HEK293 (cell line): ENCODE results near the gene KIAA1755.

Experiments
- CTCF ChIA-PET: fragments of 350-600 bp; formaldehyde crosslinking; extraction: SDS; loops from one replicate; lab custom pipeline; 2021; ENCODE audit warnings: antibody characterized with exemption; lab: Yijun Ruan, JAX
- POLR2A ChIA-PET: fragments of 300-600 bp; formaldehyde crosslinking; extraction: SDS; loops from one replicate; lab custom pipeline; 2020; ENCODE audit warnings: antibody characterized with exemption, inconsistent platforms; lab: Yijun Ruan, JAX
- H3K27ac ChIP-seq: fragments of 200-500 bp; sonication (Bioruptor generic); 2 replicates; pipeline ENCODE4 v1.5.1; 2014; ENCODE audit warnings: low read depth, low read length, control low read depth, inconsistent platforms; ENCODE audit errors: extremely low read depth
- H3K36me3 ChIP-seq, 2 experiments: fragments of 200-500 bp in 1 of 2; sonication (Bioruptor generic) in 1 of 2; 1 replicate in 1 of 2; 2 replicates in 1 of 2; pipeline ENCODE4 v1.5.1; 2014 to 2017; ENCODE audit warnings: inconsistent platforms in 2 of 2, low read length in 2 of 2; ENCODE audit not compliant: control insufficient read depth in 2 of 2, insufficient read depth in 1 of 2
- H3K4me1 ChIP-seq: fragments of 200-500 bp; sonication (Bioruptor generic); 2 replicates; pipeline ENCODE4 v1.5.1; 2014; ENCODE audit warnings: mild to moderate bottlenecking, low read length, inconsistent platforms; ENCODE audit not compliant: control insufficient read depth, insufficient read depth
- H3K4me3 ChIP-seq: 2 replicates; pipeline ENCODE4 v1.5.1; 2011; ENCODE audit warnings: low read depth, mild to moderate bottlenecking, control low read depth, low read length, moderate library complexity
- H3K9me3 ChIP-seq: fragments of 200-500 bp; sonication (Bioruptor generic); 2 replicates; pipeline ENCODE4 v1.5.1; 2014; ENCODE audit warnings: low read depth, low read length, inconsistent platforms; ENCODE audit not compliant: control insufficient read depth, insufficient read depth
- BCL11B ChIP-seq: fragments of 450-650 bp; formaldehyde crosslinking; IDR thresholded peaks from 2 replicates; pipeline ENCODE4 v1.5.1; 2016; ENCODE audit warnings: low read depth, missing biosample characterization, missing genetic modification characterization
- GFI1B ChIP-seq: fragments of 450-650 bp; formaldehyde crosslinking; IDR thresholded peaks from 2 replicates; pipeline ENCODE4 v1.5.1; 2016; ENCODE audit warnings: missing biosample characterization, missing genetic modification characterization
- GLI4 ChIP-seq: fragments of 450-650 bp; formaldehyde crosslinking; IDR thresholded peaks from 2 replicates; pipeline ENCODE4 v1.5.1; 2016; ENCODE audit warnings: missing biosample characterization, missing genetic modification characterization
- GLIS1 ChIP-seq: fragments of 450-650 bp; formaldehyde crosslinking; IDR thresholded peaks from 2 replicates; pipeline ENCODE4 v1.5.1; 2016; ENCODE audit warnings: missing biosample characterization, missing genetic modification characterization
- GLIS2 ChIP-seq: fragments of 450-650 bp; formaldehyde crosslinking; IDR thresholded peaks from 2 replicates; pipeline ENCODE4 v1.5.1; 2016; ENCODE audit warnings: missing biosample characterization, missing genetic modification characterization
- KLF16 ChIP-seq: fragments of 450-650 bp; formaldehyde crosslinking; IDR thresholded peaks from 2 replicates; pipeline ENCODE4 v1.5.1; 2017; ENCODE audit warnings: missing biosample characterization, missing genetic modification characterization
- SP3 ChIP-seq: fragments of 450-650 bp; formaldehyde crosslinking; IDR thresholded peaks from 2 replicates; pipeline ENCODE4 v1.5.1; 2016; ENCODE audit warnings: missing biosample characterization, missing genetic modification characterization
- YY1 ChIP-seq: fragments of 450-650 bp; formaldehyde crosslinking; IDR thresholded peaks from 2 replicates; pipeline ENCODE4 v1.5.1; 2018; ENCODE audit warnings: missing biosample characterization, missing genetic modification characterization
- ZBTB21 ChIP-seq: fragments of 450-650 bp; formaldehyde crosslinking; IDR thresholded peaks from 2 replicates; pipeline ENCODE4 v1.5.1; 2017; ENCODE audit warnings: missing biosample characterization, missing genetic modification characterization
- ZBTB6 ChIP-seq: fragments of 450-650 bp; formaldehyde crosslinking; IDR thresholded peaks from 2 replicates; pipeline ENCODE4 v1.5.1; 2017; ENCODE audit warnings: missing biosample characterization, missing genetic modification characterization
- ZNF138 ChIP-seq: fragments of 450-650 bp; formaldehyde crosslinking; IDR thresholded peaks from 2 replicates; pipeline ENCODE4 v1.5.1; 2016; ENCODE audit warnings: missing biosample characterization, missing genetic modification characterization, borderline replicate concordance
- ZNF140 ChIP-seq: fragments of 450-650 bp; formaldehyde crosslinking; IDR thresholded peaks from 2 replicates; pipeline ENCODE4 v1.5.1; 2016; ENCODE audit warnings: missing biosample characterization, missing genetic modification characterization
- ZNF155 ChIP-seq: fragments of 450-650 bp; formaldehyde crosslinking; IDR thresholded peaks from 2 replicates; pipeline ENCODE4 v1.5.1; 2016; ENCODE audit warnings: missing biosample characterization, missing genetic modification characterization
- ZNF214 ChIP-seq: fragments of 450-650 bp; formaldehyde crosslinking; IDR thresholded peaks from 2 replicates; pipeline ENCODE4 v1.5.1; 2017; ENCODE audit warnings: missing biosample characterization, mild to moderate bottlenecking, missing genetic modification characterization, borderline replicate concordance
- ZNF37A ChIP-seq: fragments of 450-650 bp; IDR thresholded peaks from 2 replicates; pipeline ENCODE4 v1.5.1; 2018; ENCODE audit warnings: missing biosample characterization, missing genetic modification characterization
- ZNF423 ChIP-seq: fragments of 450-650 bp; formaldehyde crosslinking; IDR thresholded peaks from 2 replicates; pipeline ENCODE4 v1.5.1; 2016; ENCODE audit warnings: missing biosample characterization, missing genetic modification characterization
- ZNF510 ChIP-seq: fragments of 450-650 bp; formaldehyde crosslinking; IDR thresholded peaks from 2 replicates; pipeline ENCODE4 v1.5.1; 2018; ENCODE audit warnings: mild to moderate bottlenecking, missing genetic modification characterization, missing biosample characterization; ENCODE audit not compliant: insufficient replicate concordance
- ZNF529 ChIP-seq: fragments of 450-650 bp; formaldehyde crosslinking; IDR thresholded peaks from 2 replicates; pipeline ENCODE4 v1.5.1; 2017; ENCODE audit warnings: missing genetic modification characterization, missing biosample characterization; ENCODE audit not compliant: insufficient replicate concordance
- ZNF549 ChIP-seq: fragments of 450-650 bp; IDR thresholded peaks from 2 replicates; pipeline ENCODE4 v1.5.1; 2018; ENCODE audit warnings: missing biosample characterization, missing genetic modification characterization, mild to moderate bottlenecking, inconsistent platforms, moderate library complexity
- ZNF610 ChIP-seq: fragments of 450-650 bp; formaldehyde crosslinking; IDR thresholded peaks from 2 replicates; pipeline ENCODE4 v1.5.1; 2016; ENCODE audit warnings: missing biosample characterization, missing genetic modification characterization, borderline replicate concordance
- ZNF624 ChIP-seq: fragments of 450-650 bp; formaldehyde crosslinking; IDR thresholded peaks from 2 replicates; pipeline ENCODE4 v1.5.1; 2017; ENCODE audit warnings: missing biosample characterization, missing genetic modification characterization
- ZNF664 ChIP-seq: fragments of 450-650 bp; formaldehyde crosslinking; IDR thresholded peaks from 2 replicates; pipeline ENCODE4 v1.5.1; 2016; ENCODE audit warnings: missing biosample characterization, missing genetic modification characterization
- ZNF677 ChIP-seq: fragments of 450-650 bp; IDR thresholded peaks from 2 replicates; pipeline ENCODE4 v1.5.0; 2018; ENCODE audit warnings: missing biosample characterization, mild to moderate bottlenecking, missing genetic modification characterization, moderate library complexity

Gene KIAA1755

GRCh38 chr20:38214256-38215193, 46.0 kb downstream of the KIAA1755 start (continued):
- TF ChIP-seq GFI1B (tag by site-specific recombination): no peak

- no peaks in the 10 kb centered on the region for H3K36me3 ChIP-seq
- H3K4me3 ChIP-seq: no peak overlapping the region
- no peaks in the 10 kb centered on the region for H3K9me3 ChIP-seq
- no peaks in the 10 kb centered on the region for H3K4me1 ChIP-seq
- no peak for TF ChIP-seq GLIS2 (tag by site-specific recombination)
- TF ChIP-seq ZNF37A (tag by site-specific recombination): no peak
- no peak for TF ChIP-seq ZNF140 (tag by site-specific recombination)
- no peak for TF ChIP-seq ZNF549 (tag by site-specific recombination)
- TF ChIP-seq ZBTB21 (tag by site-specific recombination): no peak
- no peak for TF ChIP-seq ZNF214
- TF ChIP-seq ZBTB6: no peak
- no peak for TF ChIP-seq BCL11B (tag by site-specific recombination)
- CTCF ChIA-PET: interaction anchor here (0.5 to 1.5 kb wide), 4 partner anchors 8 to 181 kb away, joined by 3 to 9 read pairs (median 4); no protein-coding TSS in a partner anchor
- POLR2A ChIA-PET: interaction anchor here (1.1 kb wide), 1 partner anchor 104 kb away, joined by 3 read pairs; no protein-coding TSS in a partner anchor
- H3K27ac ChIP-seq: no peak overlapping the region
Observed at GRCh38 chr20:38213607-38213940, 47.0 kb downstream of the KIAA1755 start.

- no peaks in the 10 kb centered on the region for H3K9me3 ChIP-seq
- TF ChIP-seq GLI4 (tag by site-specific recombination) (no peak), GLIS1 (tag by site-specific recombination) (no peak), YY1 (no peak), ZNF529 (tag by site-specific recombination) (no peak), ZNF423 (tag by site-specific recombination) (no peak), ZNF610 (no peak)
- TF ChIP-seq, all 188 proteins: peak for 0
- Histone ChIP-seq H3K4me1 (no peaks in the 10 kb centered on the region), H3K36me3 (no peaks in the 10 kb centered on the region), H3K4me3 (no peak overlapping the region), H3K27ac (no peak overlapping the region)
- POLR2A ChIA-PET: interaction anchor here (1.1 kb wide), 1 partner anchor 103 kb away, joined by 3 read pairs; no protein-coding TSS in a partner anchor
- CTCF ChIA-PET: interaction anchor here (0.5 to 1.5 kb wide), 4 partner anchors 9 to 158 kb away, joined by 3 to 9 read pairs (median 4); no protein-coding TSS in a partner anchor
Observed at GRCh38 chr20:38212806-38213606, 47.5 kb downstream of the KIAA1755 start.

- no peaks in the 10 kb centered on the region for H3K4me1 ChIP-seq
- CTCF ChIA-PET: interaction anchor here (0.8 to 3.5 kb wide), 3 partner anchors 9 to 154 kb away, joined by 3 to 25 read pairs (median 6); no protein-coding TSS in a partner anchor
- H3K36me3 ChIP-seq: no peaks in the 10 kb centered on the region
- no peak overlapping the region for H3K27ac ChIP-seq
- H3K4me3 ChIP-seq: no peak overlapping the region
- TF ChIP-seq KLF16 (no peak), ZNF155 (tag by site-specific recombination) (no peak), ZNF624 (tag by site-specific recombination) (no peak), ZNF677 (tag by site-specific recombination) (no peak), ZNF138 (tag by site-specific recombination) (no peak), ZNF664 (no peak), SP3 (no peak), ZNF510 (tag by site-specific recombination) (no peak)
- no peaks in the 10 kb centered on the region for H3K9me3 ChIP-seq
- POLR2A ChIA-PET: interaction anchor here (0.6 kb wide), 1 partner anchor 66 kb away, joined by 11 read pairs; no protein-coding TSS in a partner anchor
Observed at GRCh38 chr20:38211200-38212097, 49.1 kb downstream of the KIAA1755 start.
